IMR-90 (cell line): Measurements from ENCODE around the gene STARD10. TPM values are rescaled to one million over a fixed set of nuclear protein-coding genes. Genes with fewer than 3 reads are reported as not detected.

Experiments used
- ATAC-seq: fragments of 200-7000 bp; cut with Tn5 transposase; 2 replicates; pipeline ENCODE4 v1.9.1; 2020; ENCODE audit warnings: low read depth, mild to moderate bottlenecking, moderate library complexity
- BruUV-seq: library from RNA; stranded (reverse); fragments of 400-500 nt; replicated peaks from 2 replicates; lab custom pipeline; 2021; lab: Mats Ljungman, UMichigan
- CTCF ChIA-PET: fragments of 300-600 bp; formaldehyde crosslinking; extraction: SDS; loops from one replicate; lab custom pipeline; 2021; ENCODE audit warnings: antibody characterized with exemption; lab: Yijun Ruan, JAX
- POLR2A ChIA-PET: fragments of 300-600 bp; sonication (Branson Sonifier 250); formaldehyde crosslinking; loops from one replicate; lab custom pipeline; 2022; ENCODE audit warnings: antibody characterized with exemption; ENCODE audit not compliant: unreplicated experiment; lab: Charles Lee
- DNase-seq: peaks from one replicate; pipeline ENCODE4 v3.0.0; 2013
- H2AFZ ChIP-seq: replicated peaks from 2 replicates; pipeline ENCODE3; 2013; ENCODE audit warnings: low read length, mild to moderate bottlenecking; ENCODE audit not compliant: poor library complexity
- H2AK5ac ChIP-seq: 2 replicates; pipeline ENCODE4 v1.6.1; 2013; ENCODE audit warnings: low read depth, low read length, inconsistent platforms
- H2AK9ac ChIP-seq: replicated peaks from 2 replicates; pipeline ENCODE3; 2013; ENCODE audit warnings: mild to moderate bottlenecking, low read depth, low read length, moderate library complexity; ENCODE audit not compliant: poor library complexity
- H2BK120ac ChIP-seq: 2 replicates; pipeline ENCODE4 v1.6.1; 2013; ENCODE audit warnings: low read depth, low read length, inconsistent platforms
- H2BK15ac ChIP-seq: 3 replicates; pipeline ENCODE4 v1.6.1; 2013; ENCODE audit warnings: low read depth, low read length, inconsistent platforms
- H2BK20ac ChIP-seq: 2 replicates; pipeline ENCODE4 v1.6.1; 2013; ENCODE audit warnings: low read depth, mild to moderate bottlenecking, inconsistent platforms, low read length, moderate library complexity
- H2BK5ac ChIP-seq: 2 replicates; pipeline ENCODE4 v1.6.1; 2013; ENCODE audit warnings: mild to moderate bottlenecking, low read depth, low read length, inconsistent platforms; ENCODE audit not compliant: poor library complexity, severe bottlenecking
- H3K14ac ChIP-seq: replicated peaks from 2 replicates; pipeline ENCODE4 v1.6.1; 2013; ENCODE audit warnings: low read depth, low read length, inconsistent platforms
- H3K18ac ChIP-seq: 2 replicates; pipeline ENCODE4 v1.6.1; 2013; ENCODE audit warnings: low read depth, low read length, control low read depth
- H3K23ac ChIP-seq: 2 replicates; pipeline ENCODE4 v1.6.1; 2013; ENCODE audit warnings: low read depth, low read length, inconsistent platforms
- H3K27ac ChIP-seq: 2 replicates; pipeline ENCODE4 v1.5.1; 2013; ENCODE audit warnings: mild to moderate bottlenecking, control low read depth, low read length; ENCODE audit not compliant: insufficient read depth
- H3K27me3 ChIP-seq: 2 replicates; pipeline ENCODE4 v1.6.1; 2013; ENCODE audit warnings: low read length; ENCODE audit not compliant: control insufficient read depth, insufficient read depth
- H3K36me3 ChIP-seq: 2 replicates; pipeline ENCODE4 v1.6.1; 2013; ENCODE audit warnings: low read length, mixed read lengths; ENCODE audit not compliant: control insufficient read depth, insufficient read depth
- H3K4ac ChIP-seq: 2 replicates; pipeline ENCODE4 v1.6.1; 2013; ENCODE audit warnings: low read depth, low read length, inconsistent platforms
- H3K4me1 ChIP-seq: 2 replicates; pipeline ENCODE4 v1.6.1; 2013; ENCODE audit warnings: low read length, mixed read lengths; ENCODE audit not compliant: control insufficient read depth, insufficient read depth
- H3K4me2 ChIP-seq: 2 replicates; pipeline ENCODE4 v1.6.1; 2013; ENCODE audit warnings: low read depth, mild to moderate bottlenecking, control low read depth, low read length, moderate library complexity
- H3K4me3 ChIP-seq: 2 replicates; pipeline ENCODE4 v1.5.1; 2013; ENCODE audit warnings: low read depth, mild to moderate bottlenecking, control low read depth, low read length, moderate library complexity; ENCODE audit not compliant: insufficient read depth
- H3K56ac ChIP-seq: 2 replicates; pipeline ENCODE4 v1.6.1; 2013; ENCODE audit warnings: low read length, inconsistent platforms; ENCODE audit not compliant: insufficient read depth; ENCODE audit errors: extremely low read depth
- H3K79me1 ChIP-seq, 2 experiments: 2 replicates each; pipeline ENCODE4 v1.6.1; 2013; ENCODE audit warnings: low read length in 2 of 2, inconsistent platforms in 1 of 2, low read depth in 1 of 2
- H3K9ac ChIP-seq: 2 replicates; pipeline ENCODE4 v1.6.1; 2013; ENCODE audit warnings: low read depth, low read length, control low read depth
- H3K9me1 ChIP-seq: 2 replicates; pipeline ENCODE4 v1.6.1; 2013; ENCODE audit warnings: low read length, inconsistent platforms; ENCODE audit not compliant: insufficient read depth
- H3K9me3 ChIP-seq: 2 replicates; pipeline ENCODE4 v1.6.1; 2013; ENCODE audit warnings: low read length; ENCODE audit not compliant: control insufficient read depth, insufficient read depth
- H4K20me1 ChIP-seq: 2 replicates; pipeline ENCODE4 v1.6.1; 2013; ENCODE audit warnings: low read length, inconsistent platforms; ENCODE audit not compliant: insufficient read depth
- H4K5ac ChIP-seq: 2 replicates; pipeline ENCODE4 v1.6.1; 2013; ENCODE audit warnings: mild to moderate bottlenecking, low read depth, low read length, control low read depth
- H4K8ac ChIP-seq, 2 experiments: 2 replicates each; pipeline ENCODE4 v1.6.1; 2013; ENCODE audit warnings: low read depth in 2 of 2, low read length in 2 of 2, control low read depth in 1 of 2, inconsistent platforms in 1 of 2
- H4K91ac ChIP-seq: 2 replicates; pipeline ENCODE4 v1.6.1; 2013; ENCODE audit warnings: low read depth, low read length, inconsistent platforms; ENCODE audit not compliant: insufficient read depth
- BHLHE40 ChIP-seq: fragments of 150-350 bp; IDR thresholded peaks from 2 replicates; pipeline ENCODE4 v1.6.1; 2016; ENCODE audit warnings: mild to moderate bottlenecking, low read depth, low read length
- CEBPB ChIP-seq: IDR thresholded peaks from 2 replicates; pipeline ENCODE4 v1.6.1; 2012; ENCODE audit warnings: low read depth, low read length, improper control_type of control experiment
- CHD1 ChIP-seq: IDR thresholded peaks from 2 replicates; pipeline ENCODE4 v1.6.1; 2012; ENCODE audit warnings: low read depth, low read length, improper control_type of control experiment
- FOS ChIP-seq: fragments of 150-350 bp; IDR thresholded peaks from 2 replicates; pipeline ENCODE4 v1.6.1; 2016; ENCODE audit warnings: low read depth, low read length
- MAFK ChIP-seq: IDR thresholded peaks from 2 replicates; pipeline ENCODE4 v1.6.1; 2012; ENCODE audit warnings: low read depth, low read length, improper control_type of control experiment
- MXI1 ChIP-seq: IDR thresholded peaks from 2 replicates; pipeline ENCODE4 v1.6.1; 2012; ENCODE audit warnings: low read depth, mild to moderate bottlenecking, low read length, moderate library complexity, borderline replicate concordance
- POLR2A ChIP-seq: IDR thresholded peaks from 2 replicates; pipeline ENCODE4 v1.6.1; 2012; ENCODE audit warnings: mild to moderate bottlenecking, low read depth, low read length
- RAD21 ChIP-seq: IDR thresholded peaks from 2 replicates; pipeline ENCODE4 v1.6.1; 2012; ENCODE audit warnings: low read length, improper control_type of control experiment
- RCOR1 ChIP-seq: IDR thresholded peaks from 2 replicates; pipeline ENCODE4 v1.6.1; 2012; ENCODE audit warnings: mild to moderate bottlenecking, low read length, improper control_type of control experiment; ENCODE audit not compliant: insufficient replicate concordance
- RFX5 ChIP-seq: IDR thresholded peaks from 2 replicates; pipeline ENCODE4 v1.8.0; 2012; ENCODE audit warnings: low read depth, mild to moderate bottlenecking, low read length, moderate library complexity
- SMC3 ChIP-seq: fragments of 150-350 bp; IDR thresholded peaks from 2 replicates; pipeline ENCODE4 v1.6.1; 2016; ENCODE audit warnings: low read depth, mild to moderate bottlenecking, antibody characterized with exemption, low read length, moderate library complexity
- WGBS, 2 experiments: methylation state at CpG; one replicate each; pipeline versions ENCODE4 v1.1.5 to v1.1.7; 2013; ENCODE audit warnings: missing lambda C conversion rate in 2 of 2; ENCODE audit not compliant: insufficient read length in 1 of 2; ENCODE audit errors: extremely low coverage in 2 of 2; 5-methylcytosine and 5-hydroxymethylcytosine counted together
- dilution Hi-C: fragments of 300-500 bp; cut with HindIII; formaldehyde crosslinking; loops from one replicate; pipeline ENCODE4 v1.14.3; 2018; ENCODE audit warnings: low sequenced_read_pairs; ENCODE audit not compliant: unreplicated experiment
- in situ Hi-C: fragments of 300-500 bp; cut with MboI; formaldehyde crosslinking; loops from 3 replicates; pipeline ENCODE4 v1.14.3; 2019; ENCODE audit warnings: low sequenced_read_pairs, inconsistent platforms, mixed read lengths
- intact Hi-C: fragments of 100-400 bp; cut with micrococcal nuclease; formaldehyde crosslinking; loops from 2 replicates; pipeline ENCODE4 v1.10.0; 2022
- polyA plus RNA-seq, 3 experiments: library from polyadenylated mRNA; depleted of rRNA; stranded (reverse); fragments of >200 nt; gene quantifications; 2 replicates each; pipeline ENCODE4 v1.2.3, GENCODE V29; 2012; ENCODE audit warnings: low replicate concordance in 1 of 3
- total RNA-seq: library from RNA; depleted of rRNA; stranded (reverse); fragments of >200 nt; gene quantifications from 2 replicates; pipeline ENCODE4 v1.2.3, GENCODE V29; 2012

STARD10 gene
- total and polyA plus RNA-seq, 2 of the 4 experiments (the other 2 are of a cell fraction): 23.8 to 37.4 TPM

DNA sequence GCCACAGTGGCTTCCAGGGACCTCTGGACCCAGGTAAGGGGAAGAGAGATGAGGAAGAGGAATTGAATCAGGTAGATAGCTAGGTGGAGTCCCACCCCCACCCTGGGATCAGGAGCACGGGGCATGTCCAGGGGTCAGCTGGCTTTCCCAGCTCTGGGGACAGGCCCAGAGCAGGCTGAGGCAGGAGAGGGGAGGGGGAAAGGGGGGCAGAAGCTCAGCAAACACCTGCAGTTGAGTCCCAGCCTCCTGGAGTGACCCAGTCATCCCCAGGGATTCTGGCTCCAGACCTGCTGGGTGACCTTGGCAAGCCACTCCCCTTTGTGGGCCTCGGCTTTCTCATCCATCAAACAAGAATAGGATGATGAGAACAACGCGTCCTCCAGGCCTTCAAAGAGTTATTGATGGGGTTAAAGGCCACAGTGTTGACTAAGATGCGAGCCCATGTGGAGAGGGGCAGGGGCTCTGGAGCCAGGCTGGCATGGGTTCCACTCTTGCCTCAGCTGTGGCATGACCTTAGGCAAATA lies 16.0 kb downstream of the STARD10 start:
- H4K20me1 ChIP-seq: peaks cover 9% of the 10 kb centered on the region; the same call in 1 of the 2 replicates
- H2BK5ac ChIP-seq: no peak overlapping the region
- peaks cover 15% of the 10 kb centered on the region for H3K4me1 ChIP-seq
- ATAC-seq (no peak), DNase-seq (no peak)
- H3K27ac ChIP-seq: no peak overlapping the region
- no peak overlapping the region for H3K4me2 ChIP-seq
- ChIA-PET CTCF (no interaction called here), POLR2A (no interaction called here)
- H3K4me3 ChIP-seq: no peak overlapping the region
- H3K9me3 ChIP-seq: no peaks in the 10 kb centered on the region
- H4K91ac ChIP-seq: no peak overlapping the region
- no peak overlapping the region for H4K5ac ChIP-seq
- no peak overlapping the region for H2AK9ac ChIP-seq
- H2BK15ac ChIP-seq: no peak overlapping the region
- H3K36me3 ChIP-seq: no peaks in the 10 kb centered on the region
- BruUV-seq: no TSS peak
- WGBS, 2 experiments: no CpG with 5 or more reads among the region's 5 CpGs
- dilution Hi-C loops: no loop called here
- intact Hi-C loops: no loop called here
- H2BK20ac ChIP-seq: no peak overlapping the region
- H3K9me1 ChIP-seq: no peaks in the 10 kb centered on the region; the same call in 1 of the 2 replicates
- H2BK120ac ChIP-seq: no peak overlapping the region
- H3K18ac ChIP-seq: no peak overlapping the region
- no peak overlapping the region for H2AFZ ChIP-seq
- no peak overlapping the region for H2AK5ac ChIP-seq
- H3K14ac ChIP-seq: no peak overlapping the region
- H4K8ac ChIP-seq: no peak overlapping the region
- H3K4ac ChIP-seq: no peak overlapping the region; the same call in 1 of the 2 replicates
- H3K9ac ChIP-seq: no peak overlapping the region
- in situ Hi-C loops: no loop called here
- H3K27me3 ChIP-seq: peaks cover 4% of the 10 kb centered on the region; the same call in 1 of the 2 replicates
- no peak overlapping the region for H3K56ac ChIP-seq
- TF ChIP-seq RCOR1 (no peak), CHD1 (no peak), POLR2A (no peak), MAFK (no peak), FOS (no peak), BHLHE40 (no peak), CEBPB (no peak), MXI1 (no peak), SMC3 (no peak), RAD21 (no peak), RFX5 (no peak)
- H3K79me1 ChIP-seq: 0 out of 4 replicates have a peak, but pooled peaks cover 0 to 8% of the 10 kb centered on the region in 2 experiments
- H3K23ac ChIP-seq: no peak overlapping the region
